HL-60 (cell line): ENCODE data around the gene MCF2L2.

ENCODE experiments used
- DNase-seq, 2 experiments: peaks; one replicate each; pipeline ENCODE4 v3.0.0-alpha.2; 2010 to 2020; ENCODE audit warnings: low read depth in 1 of 2, low spot score in 1 of 2
- H3K27ac ChIP-seq: fragments of 250-450 bp; sonication (Bioruptor Pico); replicated peaks from 2 replicates; pipeline ENCODE4 v1.5.1; 2020; ENCODE audit warnings: mild to moderate bottlenecking, moderate library complexity
- H3K27me3 ChIP-seq: fragments of 250-450 bp; sonication (Bioruptor Pico); 2 replicates; pipeline ENCODE4 v1.5.1; 2021; ENCODE audit warnings: mild to moderate bottlenecking, moderate library complexity; ENCODE audit not compliant: insufficient read depth, poor library complexity, severe bottlenecking
- H3K4me3 ChIP-seq: replicated peaks from 2 replicates; pipeline ENCODE4 v1.5.1; 2011; ENCODE audit warnings: mild to moderate bottlenecking, control low read depth, low read length; ENCODE audit not compliant: insufficient read depth
- CTCF ChIP-seq: IDR thresholded peaks from one replicate; pipeline ENCODE4 v1.5.1; 2011; ENCODE audit warnings: low read length, control low read depth, inconsistent platforms; ENCODE audit not compliant: insufficient read depth
- GABPA ChIP-seq: IDR thresholded peaks from 2 replicates; pipeline ENCODE4 v1.6.1; 2012; ENCODE audit warnings: low read depth
- POLR2AphosphoS5 ChIP-seq: IDR thresholded peaks from 2 replicates; pipeline ENCODE4 v1.6.1; 2012; ENCODE audit warnings: low read depth
- REST ChIP-seq: IDR thresholded peaks from 2 replicates; pipeline ENCODE4 v1.6.1; 2012; ENCODE audit warnings: low read depth; ENCODE audit not compliant: insufficient replicate concordance
- SPI1 ChIP-seq: IDR thresholded peaks from 2 replicates; pipeline ENCODE4 v1.6.1; 2012; ENCODE audit warnings: low read depth, mild to moderate bottlenecking, borderline replicate concordance

The MCF2L2 gene

GRCh38 chr3:183202004-183202722 is 226.3 kb downstream of the MCF2L2 start:
- no peaks in the 10 kb centered on the region for H3K27me3 ChIP-seq
- no peak overlapping the region for H3K27ac ChIP-seq
- no peak overlapping the region for H3K4me3 ChIP-seq
- DNase-seq, result no peak
- no peak for TF ChIP-seq CTCF
- no peak for TF ChIP-seq SPI1
- no peak for TF ChIP-seq REST
- no peak for TF ChIP-seq GABPA
- TF ChIP-seq POLR2AphosphoS5, result no peak

- TF ChIP-seq CTCF (no peak), POLR2AphosphoS5 (no peak), GABPA (no peak), SPI1 (no peak), REST (no peak)
- no peak for DNase-seq
- no peak overlapping the region for H3K27ac ChIP-seq
- H3K4me3 ChIP-seq, result no peak overlapping the region
- H3K27me3 ChIP-seq, result no peaks in the 10 kb centered on the region
These were observed 229.5 kb downstream of the MCF2L2 start for GRCh38 chr3:183198939-183199338.

GRCh38 chr3:183197734-183198133 is 230.7 kb downstream of the MCF2L2 start:
- DNase-seq, result no peak
- Histone ChIP-seq H3K27me3 (no peaks in the 10 kb centered on the region), H3K4me3 (no peak overlapping the region), H3K27ac (no peak overlapping the region)
- no peak for TF ChIP-seq REST
- no peak for TF ChIP-seq POLR2AphosphoS5
- no peak for TF ChIP-seq CTCF
- TF ChIP-seq SPI1, result no peak
- no peak for TF ChIP-seq GABPA
